Dedifferentiated amniotic fluid mesenchymal stem cell (primary cell): ENCODE results near the gene IRAK4.
"Not testable (repeated sequence)": the region's sequence is repeated elsewhere in the genome, so short reads cannot be mapped to it uniquely, and the experiment has no call there.

Experiments
- DNase-seq: peaks from one replicate; pipeline ENCODE4 v3.0.0-alpha.2; 2016; ENCODE audit errors: extremely low spot score

The IRAK4 gene

DNA sequence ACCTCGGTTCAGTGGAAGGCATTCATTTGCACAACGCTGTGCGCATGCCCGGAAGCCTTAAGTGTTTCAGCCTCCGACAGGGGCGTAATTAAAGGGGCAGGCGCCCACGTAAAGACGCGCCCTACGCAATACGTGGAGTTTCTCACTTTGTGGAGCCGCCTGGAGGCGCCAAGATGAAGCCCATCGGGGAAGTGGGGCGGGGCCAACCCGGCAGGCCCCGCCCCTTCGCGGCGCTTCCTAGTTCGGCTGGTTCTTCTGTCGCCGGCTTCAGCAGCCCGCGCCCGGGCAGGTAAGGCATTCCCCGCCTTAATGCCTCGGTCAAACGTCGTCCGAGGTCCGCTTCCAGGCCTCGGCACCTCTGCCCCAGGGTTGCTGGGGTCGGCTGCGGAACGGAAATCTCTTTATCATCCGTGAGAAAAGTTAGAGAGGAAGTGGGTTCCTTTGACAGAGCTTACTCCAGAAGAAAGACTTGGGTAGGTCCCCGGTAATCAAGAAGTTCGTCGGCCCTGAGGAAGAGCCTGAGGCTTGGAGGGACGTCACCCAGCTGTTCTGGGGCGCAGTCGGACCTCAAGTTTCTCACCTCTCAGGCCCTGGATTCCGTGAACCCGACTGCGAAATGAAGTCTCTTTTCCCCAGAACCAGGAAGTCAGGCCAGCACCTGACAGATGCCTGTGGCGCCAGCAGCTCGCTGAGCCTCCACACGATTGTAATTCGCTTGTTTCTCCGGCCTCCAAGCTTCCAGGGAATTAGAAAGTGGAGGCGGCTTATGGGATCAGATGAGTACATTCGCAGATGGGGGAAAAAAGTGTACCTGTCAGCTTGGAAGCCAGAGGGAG lies at the start of gene IRAK4, which contains the start of gene PUS7L:
IRAK4 (plus strand) TSS at position 224 of the 836 bp plus-strand sequence. CDS start 9,161 bp downstream, outside the sequence.
PUS7L (minus strand) TSS at position 63 of the 836 bp plus-strand sequence. CDS start 3,545 bp downstream, outside the sequence.
- DNase-seq: peak; percentile 95

DNA sequence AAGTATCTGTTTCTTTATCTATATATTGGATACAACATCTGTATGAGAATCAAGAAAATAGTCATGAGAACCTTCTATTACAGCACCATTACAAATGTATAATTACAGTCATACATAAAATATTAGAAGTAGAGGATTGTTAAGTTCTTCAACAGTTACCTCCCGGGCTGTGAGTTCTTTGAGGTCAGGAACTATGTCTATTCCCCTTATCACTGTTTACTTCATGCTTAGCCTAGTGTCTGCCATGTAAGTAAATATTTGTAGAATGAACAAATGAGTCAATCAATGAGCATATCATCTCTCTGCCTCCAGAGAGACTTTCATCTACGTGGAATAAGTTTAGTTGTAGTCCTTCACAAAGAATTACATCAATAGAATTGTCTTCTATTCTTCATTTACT lies 47.4 kb upstream of the IRAK4 start:
- DNase-seq: no peak

GRCh38 chr12:43722621-43723020 lies 36.1 kb upstream of the IRAK4 start:
- DNase-seq: no peak

- no peak for DNase-seq
These were observed 35.6 kb upstream of the IRAK4 start for GRCh38 chr12:43723134-43723533.

- DNase-seq: peak; percentile 50
These were observed 30.6 kb upstream of the IRAK4 start for GRCh38 chr12:43728117-43728516.

DNA sequence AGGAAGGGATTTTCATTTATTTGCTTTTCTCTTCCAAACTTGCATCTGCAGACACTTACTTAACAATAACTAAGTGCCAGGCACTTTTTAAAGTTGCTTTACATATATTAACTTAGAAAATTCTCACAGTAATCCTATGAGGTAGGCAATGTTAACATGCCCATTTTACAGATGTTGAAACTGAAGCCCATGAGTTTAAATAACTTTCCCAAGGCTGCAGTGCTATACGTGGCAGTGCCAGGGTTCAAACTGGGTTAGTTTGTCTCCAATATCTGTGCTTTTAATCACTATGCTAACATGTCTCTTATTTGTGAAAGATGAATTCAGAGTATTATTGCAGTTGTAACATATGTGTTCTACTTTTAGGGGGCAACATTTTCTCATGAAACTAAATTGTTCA lies 30.1 kb upstream of the IRAK4 start:
- no peak for DNase-seq

- DNase-seq: no peak
These were observed 28.5 kb upstream of the IRAK4 start for GRCh38 chr12:43730283-43730682.

DNA sequence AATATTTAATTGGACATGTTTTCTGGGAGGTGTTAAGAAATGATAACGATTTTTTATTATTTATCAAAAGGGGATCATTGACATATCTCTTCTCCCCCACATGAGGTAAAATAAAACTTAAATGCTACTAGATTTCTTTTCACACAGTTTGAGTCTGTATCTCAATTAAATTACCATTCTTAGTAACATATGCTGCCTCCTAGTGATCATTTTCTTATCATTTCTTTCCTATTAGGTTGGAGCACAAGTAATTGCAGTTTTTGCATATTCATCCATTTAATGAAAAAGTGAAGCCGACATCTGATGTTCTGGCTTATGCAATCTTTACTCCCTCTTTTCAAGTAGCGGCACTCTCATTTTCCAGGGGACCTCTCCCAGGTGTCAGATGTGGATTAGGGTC lies 25.1 kb upstream of the IRAK4 start:
- DNase-seq: no peak

DNA sequence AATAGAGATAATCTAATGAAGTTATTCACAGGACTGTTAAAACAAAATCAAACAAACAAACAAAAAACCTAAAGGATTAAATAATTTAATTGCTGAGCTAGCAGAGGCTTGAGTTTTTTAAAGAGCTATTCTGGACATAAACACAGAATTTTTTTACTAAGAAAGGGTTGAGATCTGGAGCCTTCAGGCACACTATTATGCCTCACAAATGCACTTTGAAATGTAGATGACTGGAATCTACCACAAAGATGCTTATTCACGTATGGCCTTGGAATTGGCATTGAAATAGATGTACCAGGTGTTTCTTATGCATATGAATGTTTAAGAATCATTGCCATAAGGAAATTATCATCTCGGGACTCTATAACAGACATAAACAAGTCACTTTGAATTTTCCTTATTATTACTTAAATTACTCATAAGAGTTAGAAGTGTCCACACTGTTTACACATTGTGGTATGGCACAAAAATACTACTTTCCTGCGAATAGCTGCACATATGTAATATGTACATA lies 21.8 kb upstream of the IRAK4 start:
- no peak for DNase-seq

DNA sequence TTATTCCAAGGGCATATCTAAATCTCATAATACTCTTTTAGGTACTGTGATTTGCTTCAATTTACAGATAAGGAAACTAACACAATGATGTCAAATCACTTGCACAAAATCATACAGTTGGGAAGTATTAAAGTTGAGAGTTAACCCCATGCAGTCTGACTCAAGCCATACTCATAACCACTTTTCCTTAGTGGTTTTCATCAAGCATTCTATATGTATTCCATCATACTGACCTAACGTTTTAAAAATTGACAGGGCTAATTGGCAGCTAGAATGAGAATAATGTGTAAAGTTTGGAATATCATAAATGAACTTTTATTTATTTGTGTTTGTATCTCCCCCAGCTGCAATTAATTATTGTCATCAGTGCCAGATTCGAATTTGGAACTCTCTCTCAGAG lies 21.1 kb upstream of the IRAK4 start:
- DNase-seq: no peak

DNA sequence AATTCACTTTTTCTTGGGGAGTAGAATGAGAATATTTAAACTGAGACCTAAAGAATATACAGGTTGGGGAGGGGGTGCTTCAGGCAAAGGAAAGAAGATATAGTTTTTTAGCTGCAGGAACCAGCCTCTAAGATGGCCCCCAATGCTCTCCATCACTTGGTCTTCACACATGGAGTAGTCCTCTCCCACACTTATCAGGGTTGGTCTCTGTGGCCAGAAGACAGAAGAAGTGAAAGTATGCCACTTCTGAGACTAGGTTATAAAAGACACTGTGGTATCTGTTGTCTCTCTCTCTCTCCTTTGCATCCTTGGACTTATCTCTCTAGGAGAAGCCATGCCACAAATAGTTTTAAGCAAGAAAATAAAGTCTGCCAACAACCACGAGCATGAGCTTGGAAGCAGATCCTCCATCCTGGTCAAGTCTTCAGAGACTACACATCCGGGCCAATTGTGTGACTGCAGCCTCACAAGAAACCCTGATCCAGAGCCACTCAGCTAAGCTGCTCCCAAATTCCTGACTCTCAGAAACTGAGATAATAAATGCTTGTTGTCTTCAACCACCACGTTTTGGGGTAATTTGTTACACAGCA lies 18.1 kb upstream of the IRAK4 start:
- DNase-seq: no peak

GRCh38 chr12:43742106-43742505 lies 16.6 kb upstream of the IRAK4 start:
- peak; percentile 95 for DNase-seq

DNA sequence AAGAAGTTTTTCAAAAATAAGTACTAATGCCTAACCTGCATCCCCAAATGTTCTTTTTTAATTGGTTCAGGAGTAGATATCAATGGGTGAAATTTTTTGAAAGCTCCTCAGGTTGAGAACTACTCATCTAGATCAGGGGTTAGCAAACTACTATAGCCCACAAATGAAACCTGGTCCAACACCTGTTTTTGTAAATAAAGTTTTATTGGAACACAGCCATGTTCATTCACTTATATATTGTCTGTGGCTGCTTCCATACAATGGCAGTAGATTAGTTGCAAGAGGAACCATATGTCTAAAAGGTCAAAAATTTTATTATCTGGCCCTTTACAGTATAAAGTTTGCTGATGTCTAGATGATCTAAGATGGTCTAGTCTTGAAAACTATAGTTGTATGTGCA lies 13.9 kb upstream of the IRAK4 start:
- no peak for DNase-seq

DNA sequence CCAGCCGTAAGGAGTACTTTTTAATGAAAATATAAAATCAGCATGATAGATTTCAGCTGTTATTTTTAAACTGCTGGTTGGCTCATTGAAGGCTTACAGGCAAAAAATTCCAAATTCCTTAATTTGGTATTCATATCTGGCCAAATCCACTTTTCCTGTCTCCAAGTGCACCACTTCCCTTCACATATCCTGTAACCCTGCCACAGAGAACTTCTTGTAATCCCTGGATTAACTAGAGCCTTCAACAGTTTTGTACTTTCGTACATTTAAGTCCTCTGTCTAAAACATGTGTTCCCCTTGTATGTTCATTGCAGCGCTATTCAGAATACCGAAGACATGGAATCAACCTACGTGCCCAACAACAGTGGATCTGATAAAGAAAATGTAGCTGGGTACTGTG lies 9.7 kb upstream of the IRAK4 start:
- DNase-seq: no peak

DNA sequence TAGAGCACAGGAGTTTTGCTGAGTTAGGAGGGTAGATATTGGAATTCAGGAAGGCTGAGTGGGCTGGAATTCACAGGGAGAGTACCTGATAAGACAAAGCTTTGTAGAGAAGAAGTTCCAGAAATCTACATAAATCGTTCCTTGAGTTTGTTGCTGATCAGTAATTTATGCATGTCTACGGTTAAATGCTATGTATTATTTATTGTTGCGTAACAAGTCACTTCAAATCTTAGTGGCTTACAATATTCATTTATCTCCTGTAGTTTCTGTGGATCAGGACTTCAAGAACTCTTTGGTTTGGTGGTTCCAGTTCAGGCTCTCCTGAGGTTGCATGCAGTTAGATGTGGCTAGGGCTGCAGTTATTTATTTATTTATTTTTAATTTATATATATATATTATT lies 7.9 kb upstream of the IRAK4 start:
- no peak for DNase-seq

- not testable (repeated sequence) for DNase-seq
These were observed 7.4 kb upstream of the IRAK4 start for GRCh38 chr12:43751360-43751759.

DNA sequence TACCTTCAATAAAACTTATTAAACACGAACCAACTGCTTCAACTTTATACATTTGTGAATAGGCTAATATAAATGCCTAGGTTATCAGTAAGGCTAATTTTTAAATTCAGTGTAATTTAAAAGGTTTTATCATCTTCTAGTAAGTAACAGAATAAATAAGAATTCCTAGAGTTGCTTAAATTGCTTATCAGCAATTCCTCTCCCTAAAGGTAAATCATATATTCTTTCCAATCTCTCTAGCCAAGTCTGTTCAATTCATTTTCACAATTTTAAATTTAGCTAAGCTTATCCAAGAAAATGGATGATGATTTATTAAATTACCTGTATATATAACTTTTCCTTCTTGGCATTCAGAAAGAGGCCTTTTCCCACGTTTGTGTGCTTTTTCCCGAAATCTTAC lies 4.7 kb upstream of the IRAK4 start:
- no peak for DNase-seq

DNA sequence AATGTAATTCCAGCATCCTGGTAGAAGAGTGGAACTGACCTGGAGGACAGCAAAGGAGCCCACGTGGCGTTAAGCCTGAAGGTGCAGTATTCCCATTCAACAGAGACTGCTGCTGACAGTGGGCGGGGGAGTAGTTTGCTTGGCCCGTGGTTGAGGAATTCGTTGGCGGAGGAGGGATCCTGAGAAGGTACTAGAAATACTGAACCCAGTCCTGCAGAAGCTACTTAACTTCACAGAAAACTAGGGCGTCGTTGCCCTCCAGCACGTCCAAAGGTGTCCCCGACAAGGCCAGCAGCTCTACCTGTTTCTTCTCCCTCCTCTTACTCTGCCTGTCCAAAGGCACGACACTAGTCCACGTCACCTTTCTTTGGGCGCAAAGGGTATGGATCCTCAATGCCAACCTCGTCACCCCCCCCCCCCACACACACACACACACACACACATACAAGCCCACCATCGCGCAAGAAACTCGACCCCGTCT lies 464 bp upstream of the IRAK4 start:
- peak; percentile 17 for DNase-seq

GRCh38 chr12:43760396-43760795 lies 1.6 kb downstream of the IRAK4 start:
- DNase-seq: no peak

DNA sequence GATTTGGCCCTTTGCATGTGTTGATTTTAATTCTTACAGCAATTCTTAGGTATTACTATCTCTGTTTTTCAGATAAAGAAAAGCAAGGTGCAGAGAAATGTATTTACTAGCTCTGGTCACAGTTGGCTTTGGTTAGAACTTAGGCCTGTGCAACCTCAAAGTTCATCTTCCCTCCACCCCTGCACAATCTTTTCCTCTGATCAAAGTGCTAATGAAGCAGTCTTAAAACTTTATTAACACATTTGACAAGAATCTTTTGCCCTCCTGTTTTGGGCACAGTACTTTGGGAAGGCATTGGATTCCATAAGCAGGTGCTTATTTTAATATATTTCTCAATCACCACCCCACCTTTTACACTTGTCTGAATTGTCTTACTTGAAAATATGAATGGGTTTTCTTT lies 2.7 kb downstream of the IRAK4 start:
- DNase-seq: no peak

GRCh38 chr12:43762596-43762995 lies 3.8 kb downstream of the IRAK4 start:
- DNase-seq: no peak

- DNase-seq: peak; percentile 41
These were observed 5.0 kb downstream of the IRAK4 start for GRCh38 chr12:43763769-43764168.

DNA sequence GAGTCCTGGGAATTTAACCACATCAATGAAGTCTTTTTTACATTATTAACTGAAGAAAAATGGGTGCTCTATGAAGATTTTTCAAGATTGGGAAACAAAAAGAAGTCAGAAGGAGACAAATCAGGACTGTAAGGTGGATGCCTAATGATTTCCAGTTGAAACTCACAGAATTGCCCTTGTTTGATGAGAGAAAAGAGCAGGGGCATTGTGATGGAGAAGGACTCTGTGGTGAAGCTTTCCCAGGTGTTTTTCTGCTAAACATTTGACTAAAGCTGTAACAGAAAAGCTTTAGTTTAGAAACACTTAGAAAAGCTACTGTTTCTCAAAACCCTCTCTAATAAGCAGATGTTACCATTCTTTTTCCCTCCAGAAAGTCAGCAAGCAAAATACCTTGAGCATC lies 5.8 kb downstream of the IRAK4 start:
- DNase-seq: no peak
